Esophagus squamous epithelium (tissue), 4 donors: ENCODE measurements around the gene LARGE1.

Experiments
- POLR2A ChIP-seq, 4 donors: fragments of 450-650 bp; IDR thresholded peaks; one replicate each; pipeline ENCODE4 v1.6.1; 2017; ENCODE audit warnings: antibody characterized with exemption in 4 of 4, mild to moderate bottlenecking in 4 of 4, moderate library complexity in 3 of 4
- TF ChIP-seq, protein P1 (sequence below), 6 experiments: fragments of 450-650 bp in 4 of 6; fragments of 200-600 bp in 2 of 6; sonication (generic) in 2 of 6; IDR thresholded peaks; one replicate each; pipeline ENCODE4 v1.5.1; 2016 to 2019; ENCODE audit warnings: antibody characterized with exemption in 6 of 6, mild to moderate bottlenecking in 4 of 6, moderate library complexity in 4 of 6

DNA sequence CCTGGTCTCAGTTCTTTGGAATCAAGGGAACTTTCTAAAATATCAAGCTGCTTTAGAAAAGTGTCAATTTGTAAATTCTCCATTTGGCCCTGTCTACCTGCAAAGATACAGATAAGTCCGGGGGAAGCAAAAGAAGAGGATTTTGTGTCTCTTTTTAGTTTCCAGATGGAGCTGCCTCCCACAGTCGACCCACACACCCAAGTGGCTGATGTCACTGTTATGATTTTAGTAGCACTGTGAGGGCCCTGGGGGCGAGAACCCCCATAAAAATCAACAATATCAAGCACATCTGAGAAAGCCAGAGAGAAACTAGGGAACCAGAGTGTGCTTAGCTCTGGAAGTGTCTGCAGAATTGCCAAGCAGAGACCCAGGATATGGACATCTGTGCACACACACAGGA lies 212.7 kb downstream of the LARGE1 start:
- TF ChIP-seq POLR2A (IDR thresholded peaks at IDR 0.05), result no peak
- TF ChIP-seq, protein P1, sequence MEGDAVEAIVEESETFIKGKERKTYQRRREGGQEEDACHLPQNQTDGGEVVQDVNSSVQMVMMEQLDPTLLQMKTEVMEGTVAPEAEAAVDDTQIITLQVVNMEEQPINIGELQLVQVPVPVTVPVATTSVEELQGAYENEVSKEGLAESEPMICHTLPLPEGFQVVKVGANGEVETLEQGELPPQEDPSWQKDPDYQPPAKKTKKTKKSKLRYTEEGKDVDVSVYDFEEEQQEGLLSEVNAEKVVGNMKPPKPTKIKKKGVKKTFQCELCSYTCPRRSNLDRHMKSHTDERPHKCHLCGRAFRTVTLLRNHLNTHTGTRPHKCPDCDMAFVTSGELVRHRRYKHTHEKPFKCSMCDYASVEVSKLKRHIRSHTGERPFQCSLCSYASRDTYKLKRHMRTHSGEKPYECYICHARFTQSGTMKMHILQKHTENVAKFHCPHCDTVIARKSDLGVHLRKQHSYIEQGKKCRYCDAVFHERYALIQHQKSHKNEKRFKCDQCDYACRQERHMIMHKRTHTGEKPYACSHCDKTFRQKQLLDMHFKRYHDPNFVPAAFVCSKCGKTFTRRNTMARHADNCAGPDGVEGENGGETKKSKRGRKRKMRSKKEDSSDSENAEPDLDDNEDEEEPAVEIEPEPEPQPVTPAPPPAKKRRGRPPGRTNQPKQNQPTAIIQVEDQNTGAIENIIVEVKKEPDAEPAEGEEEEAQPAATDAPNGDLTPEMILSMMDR (IDR thresholded peaks at IDR 0.05), result no peak
